Activated CD4-positive, alpha-beta T cell treated with anti-CD3 and anti-CD28 coated beads, Interleukin-2, amount 10 ng/mL, durations not matched to agents 24 days and 14 days (primary cell): Measurements from ENCODE around the gene HTR6. TPM values are rescaled to one million over a fixed set of nuclear protein-coding genes. Genes with fewer than 3 reads are reported as not detected.
"Not testable (repeated sequence)": the region's sequence is repeated elsewhere in the genome, so short reads cannot be mapped to it uniquely, and the experiment has no call there.

ENCODE experiments used
- DNase-seq: peaks from one replicate; pipeline ENCODE4 v3.0.0; 2022
- H3K27ac Mint-ChIP-seq: one replicate; pipeline ENCODE4 v1.8.0; 2022; ENCODE audit warnings: mild to moderate bottlenecking, mixed read lengths
- H3K27me3 Mint-ChIP-seq: one replicate; pipeline ENCODE4 v1.8.0; 2022; ENCODE audit warnings: mixed read lengths
- H3K36me3 Mint-ChIP-seq: one replicate; pipeline ENCODE4 v1.8.0; 2022; ENCODE audit warnings: low read depth, mild to moderate bottlenecking, mixed read lengths
- H3K4me1 Mint-ChIP-seq: one replicate; pipeline ENCODE4 v1.8.0; 2021; ENCODE audit warnings: mixed read lengths
- H3K4me3 Mint-ChIP-seq: one replicate; pipeline ENCODE4 v1.8.0; 2022; ENCODE audit warnings: mild to moderate bottlenecking, moderate library complexity, mixed read lengths
- H3K9me3 Mint-ChIP-seq: one replicate; pipeline ENCODE4 v1.8.0; 2021; ENCODE audit warnings: mixed read lengths
- intact Hi-C: fragments of 100-400 bp; cut with micrococcal nuclease; formaldehyde crosslinking; loops from one replicate; pipeline ENCODE4 v1.15.1; 2023
- total RNA-seq: library from RNA; stranded (reverse); gene quantifications from 2 replicates; pipeline ENCODE4 v1.2.3, GENCODE V29; 2022

The HTR6 gene
- total RNA-seq, 1 donor from 2014 or later, result not detected

DNA sequence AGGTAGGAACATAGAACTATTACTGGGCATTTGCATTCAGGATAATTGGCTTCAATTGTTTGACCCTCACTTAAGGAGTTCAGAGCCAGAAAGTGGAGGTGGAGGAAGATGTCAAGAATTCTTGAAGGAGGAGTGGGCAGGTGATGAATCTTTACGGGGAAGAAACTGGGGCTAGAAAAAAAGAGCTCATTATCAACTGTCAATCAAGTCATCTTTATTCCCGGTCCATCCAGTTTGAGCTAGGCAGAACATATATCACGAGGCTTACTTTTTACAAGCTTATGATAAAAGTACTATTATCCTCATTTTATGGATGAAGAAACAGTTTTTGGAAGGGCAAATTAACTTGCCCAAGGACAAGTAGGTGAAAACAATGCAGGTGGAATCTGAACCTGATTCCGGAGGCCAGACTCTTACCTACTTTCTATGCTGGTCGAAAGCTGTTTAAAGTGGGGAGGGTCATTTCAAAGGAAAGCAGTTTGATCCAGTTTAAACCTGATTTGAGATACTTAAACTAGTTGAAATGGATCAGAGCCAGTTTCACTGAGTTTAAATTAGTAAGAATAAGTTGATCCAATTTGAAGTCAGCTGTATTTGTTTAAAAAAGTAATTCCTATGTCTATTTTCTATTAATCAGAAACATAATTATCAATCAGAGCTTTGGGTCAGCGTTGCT, 33.8 kb upstream of the HTR6 start:
- Mint-ChIP-seq H3K27ac (no peak overlapping the region), H3K9me3 (no peaks in the 10 kb centered on the region), H3K27me3 (no peaks in the 10 kb centered on the region), H3K36me3 (peaks cover 21% of the 10 kb centered on the region), H3K4me1 (no peaks in the 10 kb centered on the region), H3K4me3 (no peak overlapping the region)
- DNase-seq, result no peak
- intact Hi-C loops, result no loop called here

DNA sequence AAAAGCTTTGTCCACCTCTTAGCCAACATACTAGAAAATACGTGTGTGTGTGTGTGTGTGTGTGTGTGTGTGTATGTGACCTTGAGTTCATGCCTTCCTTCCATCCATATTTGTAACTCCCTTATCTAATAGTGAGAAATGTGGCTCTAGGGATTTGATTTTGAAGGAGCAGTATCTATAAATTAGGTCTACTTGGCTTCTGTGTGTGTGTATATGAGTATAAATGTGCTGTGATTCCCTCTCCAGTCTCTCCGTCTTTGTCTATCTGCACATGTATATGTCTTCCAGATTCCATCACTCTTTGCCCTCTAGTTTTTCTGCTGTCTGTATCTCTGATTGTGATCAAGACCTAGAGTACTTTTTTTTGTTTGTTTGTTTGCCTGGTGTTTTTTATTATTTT, 32.5 kb upstream of the HTR6 start:
- Mint-ChIP-seq H3K4me1 (no peaks in the 10 kb centered on the region), H3K4me3 (no peak overlapping the region), H3K9me3 (no peaks in the 10 kb centered on the region), H3K36me3 (peaks cover 7% of the 10 kb centered on the region), H3K27ac (no peak overlapping the region), H3K27me3 (no peaks in the 10 kb centered on the region)
- DNase-seq, result no peak
- intact Hi-C loops, result no loop called here

DNA sequence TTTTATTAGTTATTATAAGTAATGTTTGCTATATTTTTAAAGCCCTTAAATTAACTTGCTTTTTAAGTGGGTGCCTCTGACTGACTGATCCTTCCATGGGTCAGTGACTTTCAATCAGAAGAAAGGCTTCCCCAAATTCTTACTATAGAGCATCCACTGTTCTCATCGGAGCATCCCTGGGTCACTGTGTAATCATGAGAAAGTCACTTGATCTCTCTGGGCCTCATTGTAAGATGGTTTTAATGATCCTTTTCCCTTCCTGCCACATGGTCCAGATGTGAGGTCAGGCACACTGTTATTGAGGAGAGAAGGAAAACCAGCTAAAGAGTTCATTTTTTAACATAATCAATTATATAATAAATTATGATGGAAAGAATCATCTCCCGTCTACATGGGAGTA, 31.6 kb upstream of the HTR6 start:
- DNase-seq, result no peak
- Mint-ChIP-seq H3K4me1 (no peaks in the 10 kb centered on the region), H3K4me3 (no peak overlapping the region), H3K27ac (no peak overlapping the region), H3K9me3 (no peaks in the 10 kb centered on the region), H3K36me3 (peaks cover 4% of the 10 kb centered on the region), H3K27me3 (no peaks in the 10 kb centered on the region)
- intact Hi-C loops, result no loop called here

- H3K4me3 Mint-ChIP-seq, H3K4me1 Mint-ChIP-seq, H3K9me3 Mint-ChIP-seq, DNase-seq, H3K36me3 Mint-ChIP-seq, H3K27me3 Mint-ChIP-seq, intact Hi-C loops, H3K27ac Mint-ChIP-seq: not testable (repeated sequence)
Measured at GRCh38 chr1:19635064-19635463, 29.6 kb upstream of the HTR6 start.

GRCh38 chr1:19635646-19636045, 29.0 kb upstream of the HTR6 start:
- Mint-ChIP-seq H3K4me1 (no peaks in the 10 kb centered on the region), H3K36me3 (no peaks in the 10 kb centered on the region), H3K27me3 (no peaks in the 10 kb centered on the region), H3K9me3 (no peaks in the 10 kb centered on the region), H3K27ac (no peak overlapping the region), H3K4me3 (no peak overlapping the region)
- no peak for DNase-seq
- intact Hi-C loops, result no loop called here

DNA sequence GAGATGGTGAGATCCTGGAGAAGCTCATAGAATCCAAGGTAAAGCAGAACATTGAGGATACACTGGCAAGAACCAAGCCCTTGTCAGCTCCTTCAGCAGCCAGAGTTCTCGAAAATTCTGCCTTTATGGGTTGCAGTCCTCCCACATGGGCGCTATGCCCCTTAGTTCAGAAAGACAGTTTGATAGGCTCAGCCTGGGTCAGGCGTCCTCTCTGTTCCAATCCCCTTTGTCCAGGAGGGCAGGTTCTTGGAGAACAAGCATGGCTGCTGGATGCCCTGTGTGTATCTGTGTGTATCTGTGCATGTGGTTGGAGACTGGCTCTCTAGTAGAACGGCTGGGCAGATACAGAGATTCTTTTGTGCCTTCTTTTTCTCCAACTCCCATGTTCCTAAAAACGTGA, 28.6 kb upstream of the HTR6 start:
- H3K27ac Mint-ChIP-seq, result no peak overlapping the region
- intact Hi-C loops, result no loop called here
- H3K27me3 Mint-ChIP-seq, result peaks cover 3% of the 10 kb centered on the region
- H3K4me1 Mint-ChIP-seq, result no peaks in the 10 kb centered on the region
- H3K9me3 Mint-ChIP-seq, result no peaks in the 10 kb centered on the region
- H3K36me3 Mint-ChIP-seq, result no peaks in the 10 kb centered on the region
- no peak for DNase-seq
- H3K4me3 Mint-ChIP-seq, result no peak overlapping the region

DNA sequence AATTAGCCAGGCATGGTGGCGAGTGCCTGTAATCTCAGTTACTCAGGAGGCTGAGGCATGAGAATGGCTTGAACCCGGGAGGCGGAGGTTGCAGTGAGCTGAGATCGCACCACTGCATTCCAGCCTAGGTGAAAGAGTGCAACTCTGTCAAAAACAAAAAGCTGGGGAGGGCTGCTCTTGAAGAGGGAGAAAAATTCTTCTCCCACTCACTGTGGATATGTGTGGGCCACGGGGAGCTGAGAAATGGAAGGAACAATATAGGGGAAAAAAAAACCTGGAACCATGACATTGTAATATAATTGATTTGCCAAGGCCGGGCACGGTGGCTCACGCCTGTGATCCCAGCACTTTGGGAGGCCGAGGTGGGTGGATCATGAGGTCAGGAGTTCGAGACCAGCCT, 27.9 kb upstream of the HTR6 start:
- H3K4me1 Mint-ChIP-seq, H3K27ac Mint-ChIP-seq, H3K36me3 Mint-ChIP-seq, H3K4me3 Mint-ChIP-seq, DNase-seq, H3K27me3 Mint-ChIP-seq, H3K9me3 Mint-ChIP-seq, intact Hi-C loops: not testable (repeated sequence)

- no peaks in the 10 kb centered on the region for H3K4me1 Mint-ChIP-seq
- peaks cover 11% of the 10 kb centered on the region for H3K27me3 Mint-ChIP-seq
- no peaks in the 10 kb centered on the region for H3K36me3 Mint-ChIP-seq
- H3K4me3 Mint-ChIP-seq, result no peak overlapping the region
- no peak for DNase-seq
- intact Hi-C loops, result no loop called here
- no peak overlapping the region for H3K27ac Mint-ChIP-seq
- no peaks in the 10 kb centered on the region for H3K9me3 Mint-ChIP-seq
Measured at GRCh38 chr1:19637606-19638005, 27.1 kb upstream of the HTR6 start.

GRCh38 chr1:19639228-19639627, 25.4 kb upstream of the HTR6 start:
- H3K27me3 Mint-ChIP-seq, result peaks cover 19% of the 10 kb centered on the region
- intact Hi-C loops, H3K36me3 Mint-ChIP-seq, DNase-seq, H3K4me3 Mint-ChIP-seq, H3K4me1 Mint-ChIP-seq, H3K9me3 Mint-ChIP-seq, H3K27ac Mint-ChIP-seq: not testable (repeated sequence)

- H3K36me3 Mint-ChIP-seq, result no peaks in the 10 kb centered on the region
- peaks cover 6% of the 10 kb centered on the region for H3K4me1 Mint-ChIP-seq
- H3K9me3 Mint-ChIP-seq, result no peaks in the 10 kb centered on the region
- no peak overlapping the region for H3K4me3 Mint-ChIP-seq
- intact Hi-C loops, result loop anchor here (10.0 kb wide), 1 partner anchor 385 kb away; the partner anchor contains the start of genes EMC1 and MRTO4
- no peak overlapping the region for H3K27ac Mint-ChIP-seq
- peaks cover 19% of the 10 kb centered on the region for H3K27me3 Mint-ChIP-seq
- no peak for DNase-seq
Measured at GRCh38 chr1:19639999-19640362, 24.7 kb upstream of the HTR6 start.

- Mint-ChIP-seq H3K36me3 (no peaks in the 10 kb centered on the region), H3K9me3 (no peaks in the 10 kb centered on the region), H3K4me3 (no peak overlapping the region), H3K27me3 (peaks cover 19% of the 10 kb centered on the region), H3K4me1 (peaks cover 6% of the 10 kb centered on the region), H3K27ac (no peak overlapping the region)
- intact Hi-C loops, result loop anchor here (10.0 kb wide), 1 partner anchor 386 kb away; the partner anchor contains the start of genes EMC1 and MRTO4
- DNase-seq, result no peak
Measured at GRCh38 chr1:19640363-19641316, 24.0 kb upstream of the HTR6 start.

- Mint-ChIP-seq H3K36me3 (no peaks in the 10 kb centered on the region), H3K9me3 (no peaks in the 10 kb centered on the region), H3K4me1 (peaks cover 28% of the 10 kb centered on the region), H3K4me3 (peak overlapping the region; percentile 86), H3K27me3 (peaks cover 19% of the 10 kb centered on the region), H3K27ac (peak overlapping the region; percentile 78)
- intact Hi-C loops, result loop anchor here (10.0 kb wide), 1 partner anchor 388 kb away; the partner anchor contains the start of genes EMC1 and MRTO4
- DNase-seq, result no peak
Measured at GRCh38 chr1:19643121-19643520, 21.6 kb upstream of the HTR6 start.

- H3K27me3 Mint-ChIP-seq, result peaks cover 19% of the 10 kb centered on the region
- H3K4me1 Mint-ChIP-seq, result peaks cover 28% of the 10 kb centered on the region
- DNase-seq, result peak; percentile 94
- no peaks in the 10 kb centered on the region for H3K9me3 Mint-ChIP-seq
- H3K27ac Mint-ChIP-seq, result peak within 1 kb of the TSS; percentile 88
- intact Hi-C loops, result loop anchor here (2.0 to 10.0 kb wide), 3 partner anchors 47 to 389 kb away; partner anchors contain the start of genes CAPZB, EMC1 and MRTO4
- H3K36me3 Mint-ChIP-seq, result no peaks in the 10 kb centered on the region
- peak within 1 kb of the TSS; percentile 98 for H3K4me3 Mint-ChIP-seq
Measured at GRCh38 chr1:19643602-19644394, 20.9 kb upstream of the HTR6 start, which contains the start of gene NBL1. Gene NBL1 (plus strand): TSS chr1:19644311. CDS start chr1:19655031, 10,720 bp downstream.
